Central memory CD4-positive, alpha-beta T cell (primary cell): ENCODE measurements around the gene CRKL.
"Not testable (repeated sequence)": the region's sequence is repeated elsewhere in the genome, so short reads cannot be mapped to it uniquely, and the experiment has no call there.

Source experiments
- DNase-seq: peaks from one replicate; pipeline ENCODE4 v3.0.0; 2022
- total RNA-seq, 3 experiments: gene quantifications; one replicate each; lab custom pipeline; 2026; lab: John Stamatoyannopoulos, UW

CRKL gene, protein sequence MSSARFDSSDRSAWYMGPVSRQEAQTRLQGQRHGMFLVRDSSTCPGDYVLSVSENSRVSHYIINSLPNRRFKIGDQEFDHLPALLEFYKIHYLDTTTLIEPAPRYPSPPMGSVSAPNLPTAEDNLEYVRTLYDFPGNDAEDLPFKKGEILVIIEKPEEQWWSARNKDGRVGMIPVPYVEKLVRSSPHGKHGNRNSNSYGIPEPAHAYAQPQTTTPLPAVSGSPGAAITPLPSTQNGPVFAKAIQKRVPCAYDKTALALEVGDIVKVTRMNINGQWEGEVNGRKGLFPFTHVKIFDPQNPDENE
- total RNA-seq: 87.6 to 224 (median 217) reads per million in 3 experiments

DNA sequence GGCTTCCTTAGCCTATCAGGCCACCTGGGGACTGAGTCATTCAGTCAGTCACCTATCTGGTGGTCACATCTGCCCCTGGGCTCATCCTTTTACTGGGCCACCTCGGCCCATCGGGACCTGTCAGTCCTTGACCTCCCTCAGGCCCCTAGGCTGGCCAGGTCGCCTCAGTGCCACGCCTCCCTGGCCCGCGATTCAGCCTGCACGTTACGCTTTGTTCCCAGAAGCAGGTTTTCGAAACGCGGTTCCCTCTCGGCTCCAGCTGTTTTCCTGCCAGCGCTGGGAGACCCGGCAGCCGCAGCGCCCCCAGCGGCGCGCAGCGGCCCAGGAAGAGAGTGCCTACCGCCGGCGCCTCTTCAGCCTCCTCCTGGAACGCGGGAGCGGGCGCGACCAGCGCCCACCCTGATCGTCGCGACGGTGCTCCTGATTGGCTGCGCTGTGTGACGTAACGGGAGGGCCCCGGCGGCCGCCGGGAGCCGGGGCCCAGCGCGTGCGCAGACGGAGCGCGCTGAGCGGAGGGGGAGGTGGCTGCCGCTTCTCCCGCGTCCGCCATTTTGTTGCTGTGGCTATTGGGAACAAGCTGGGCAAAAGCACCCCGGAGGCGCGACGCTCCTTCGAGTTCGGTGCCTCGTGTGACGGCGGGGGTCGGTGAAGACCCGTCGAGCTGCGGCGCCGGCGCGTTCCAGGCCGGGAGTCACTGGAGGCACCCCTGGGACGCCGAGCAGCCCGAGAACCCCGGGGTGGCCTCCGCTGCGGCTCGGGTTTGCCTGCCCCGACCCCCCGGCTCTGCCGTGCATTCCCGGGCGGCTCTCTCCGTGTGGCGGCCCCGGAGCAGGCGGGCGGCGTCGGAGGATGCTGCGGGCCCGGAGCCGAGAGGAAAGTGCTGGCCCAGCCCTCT lies at the start of gene CRKL:
TSS of gene CRKL (plus strand) at position 492 of the 895 bp plus-strand sequence. CDS start 528 bp downstream, outside the sequence.
- peak; percentile 95 for DNase-seq

DNA sequence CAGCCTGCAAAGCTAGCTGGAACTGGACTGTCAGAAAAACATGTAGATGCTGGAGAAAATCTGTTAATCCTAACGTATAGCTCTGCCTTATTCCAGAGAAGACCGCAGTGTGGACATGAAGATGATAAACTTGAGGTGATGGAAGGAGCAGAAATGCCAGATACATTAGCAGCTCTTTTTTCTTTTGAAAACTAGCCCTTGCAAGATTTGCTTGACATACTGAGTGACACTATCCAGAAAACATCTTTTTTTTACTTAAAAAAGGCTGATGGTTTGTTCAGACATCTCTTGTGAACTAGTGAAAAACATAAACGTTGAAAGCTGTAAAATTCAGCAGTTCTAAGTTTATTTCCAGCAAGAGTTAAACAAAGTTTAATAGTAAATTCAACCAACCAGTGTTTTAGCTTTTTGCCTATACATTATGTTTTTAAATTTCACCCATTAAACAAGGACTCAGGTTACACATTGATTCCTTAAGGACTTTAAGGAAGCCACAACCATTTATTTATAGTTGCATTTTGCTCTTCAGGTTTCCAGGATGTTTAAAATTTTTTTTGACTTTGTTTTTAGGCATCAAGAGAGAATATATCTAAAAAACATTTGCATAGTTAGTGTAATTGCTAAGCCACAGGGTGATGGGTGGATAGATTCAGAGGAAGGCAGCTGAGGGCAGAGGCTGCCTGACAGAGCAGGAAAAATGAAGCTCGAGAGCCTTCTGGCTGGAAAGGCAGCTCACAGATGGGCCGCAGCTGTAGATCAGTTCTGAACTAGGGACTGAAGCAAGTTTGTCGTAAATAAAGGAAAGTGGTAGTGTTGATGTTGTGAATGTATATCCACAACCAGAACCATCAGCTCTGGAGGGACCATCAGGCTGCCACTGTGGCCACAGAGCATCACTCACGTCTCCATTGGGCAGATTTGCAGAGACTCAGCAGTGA lies 48.9 kb upstream of the CRKL start:
- no peak for DNase-seq

DNA sequence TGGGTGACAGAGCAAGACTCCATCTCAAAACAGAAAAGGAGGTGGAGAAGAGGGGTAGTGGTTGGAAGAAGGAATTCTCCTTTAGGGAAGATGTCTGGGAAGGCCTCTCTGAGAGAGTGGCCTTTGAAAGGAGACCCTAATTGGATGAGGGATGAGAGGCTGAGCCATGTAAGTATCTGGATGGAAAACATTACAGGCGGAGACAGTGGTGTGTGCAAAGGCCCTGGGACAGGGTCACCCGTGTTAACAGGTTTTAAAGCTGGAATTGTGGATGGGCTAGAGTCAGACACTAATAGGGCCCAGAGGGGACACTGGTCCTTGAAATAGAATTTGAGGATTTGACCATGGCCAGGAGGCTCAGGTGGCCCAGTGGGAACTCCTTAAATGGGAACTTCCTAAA lies 48.0 kb upstream of the CRKL start:
- no peak for DNase-seq

DNA sequence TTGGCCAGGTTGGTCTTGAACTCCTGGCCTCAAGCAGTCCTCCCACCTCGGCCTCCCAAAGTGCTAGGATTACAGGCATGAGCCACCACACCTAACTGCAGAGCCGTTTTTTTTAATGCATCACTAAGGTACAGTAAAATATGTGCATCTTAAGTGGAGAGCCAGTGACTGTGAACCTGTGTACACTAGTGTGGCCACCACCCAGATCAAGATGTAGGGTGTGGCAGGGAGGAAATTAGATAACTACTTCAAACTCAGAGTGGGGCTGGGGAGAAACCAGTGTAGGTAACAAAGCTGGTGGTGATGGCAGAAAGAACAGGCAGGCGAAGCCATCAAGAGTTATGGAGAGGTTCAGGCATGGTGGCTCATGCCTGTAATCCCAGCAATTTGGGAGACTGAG lies 44.0 kb upstream of the CRKL start:
- DNase-seq: no peak

DNA sequence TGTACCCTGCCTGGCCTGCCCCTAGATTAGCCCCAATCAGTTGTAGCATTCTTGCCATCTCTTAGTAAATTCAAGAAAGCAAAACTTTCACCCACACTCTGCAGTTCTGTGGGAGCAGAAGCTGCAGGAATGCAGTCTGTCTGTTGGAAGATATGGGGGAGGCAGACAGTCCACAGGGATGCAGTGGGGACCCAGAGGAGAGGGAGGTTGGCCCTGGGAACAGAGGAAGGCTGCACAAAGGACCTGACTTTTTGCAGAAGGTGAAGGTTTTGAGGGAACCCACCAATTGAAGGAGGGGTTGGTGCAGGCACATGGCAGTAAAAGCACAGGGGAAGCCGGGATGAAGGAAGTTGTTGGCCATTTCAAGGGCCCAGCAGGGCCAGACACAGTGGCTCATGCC lies 41.9 kb upstream of the CRKL start:
- DNase-seq: no peak

DNA sequence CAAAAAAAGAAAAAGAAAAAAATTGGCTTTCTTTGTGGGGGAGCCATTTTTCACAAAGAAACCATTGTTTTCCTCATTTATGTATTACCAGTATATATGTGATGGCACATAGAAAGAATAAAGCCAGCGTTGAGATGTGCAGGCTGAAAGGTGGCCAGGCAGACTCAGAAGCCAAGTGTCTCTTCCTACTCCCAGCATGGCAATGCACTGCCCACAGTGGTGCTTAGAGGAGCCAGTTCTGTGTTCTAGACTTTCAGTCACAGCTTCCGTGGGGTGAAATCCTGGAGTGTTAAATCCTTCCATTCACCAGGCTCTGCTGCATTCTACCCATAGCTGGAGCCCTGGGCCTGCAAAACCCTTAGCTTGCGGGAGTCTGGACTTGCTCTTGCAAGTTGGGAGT lies 39.5 kb upstream of the CRKL start:
- no peak for DNase-seq

DNA sequence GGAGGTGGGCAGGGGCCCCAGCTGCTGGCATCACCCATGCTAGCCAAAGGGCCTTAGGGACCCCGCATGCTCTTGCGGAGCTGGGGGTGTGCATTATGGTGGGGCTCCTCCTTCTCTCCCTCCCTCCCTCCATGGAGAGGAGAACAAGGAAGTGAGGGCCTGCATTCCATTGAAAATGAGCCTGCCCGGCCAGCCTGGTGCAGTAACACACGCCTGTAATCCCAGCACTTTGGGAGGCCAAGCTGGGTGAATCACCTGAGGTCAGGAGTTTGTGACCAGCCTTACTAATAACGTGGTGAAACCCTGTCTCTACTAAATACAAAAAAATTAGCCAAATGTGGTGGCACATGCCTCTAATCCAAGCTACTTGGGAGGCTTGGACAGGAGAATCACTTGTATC lies 36.0 kb upstream of the CRKL start:
- no peak for DNase-seq

DNA sequence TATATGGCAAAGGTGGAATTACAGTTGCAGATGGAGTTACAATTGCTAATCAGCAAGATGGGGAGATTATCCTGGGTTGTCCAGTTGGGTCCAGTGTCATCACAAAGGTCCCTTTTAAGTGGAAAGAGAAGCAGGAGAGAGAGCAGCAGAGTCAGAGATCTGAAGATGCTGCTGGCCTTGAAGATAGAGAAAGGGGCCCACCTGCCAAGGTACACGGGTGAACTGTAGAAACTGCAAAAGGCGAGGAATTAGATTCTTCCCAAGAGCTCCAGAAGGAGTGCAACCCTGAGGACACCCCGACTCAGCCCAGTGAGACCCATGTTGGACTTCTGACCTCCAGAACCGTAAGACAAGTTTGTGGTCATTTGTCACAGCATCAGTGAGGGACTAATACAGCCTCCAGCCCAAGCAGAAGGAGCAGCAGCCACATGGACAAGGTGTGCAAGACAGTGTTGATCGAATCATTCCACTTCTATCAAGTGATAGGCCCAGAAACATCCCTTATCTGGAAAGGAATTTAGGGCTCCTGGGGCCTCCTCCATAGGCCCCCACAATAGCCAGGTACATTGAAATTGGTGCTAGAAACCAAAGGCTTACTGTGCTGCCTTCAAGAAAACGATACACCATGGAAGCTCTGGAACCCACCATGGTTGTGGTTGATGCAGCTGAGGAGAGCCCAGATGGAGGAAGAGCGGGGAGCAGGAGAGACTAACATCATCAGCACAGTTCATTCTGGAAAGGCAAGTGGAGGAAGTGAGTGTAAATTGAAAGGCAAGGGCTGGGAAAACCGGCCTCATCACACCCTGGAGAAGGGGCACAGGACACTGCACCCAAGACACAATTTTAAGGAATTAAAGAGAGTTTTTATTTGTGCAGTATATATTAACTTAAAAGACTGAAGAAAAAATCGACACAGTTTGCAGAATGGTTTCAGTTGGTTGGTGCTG lies 35.1 kb upstream of the CRKL start:
- DNase-seq: no peak

DNA sequence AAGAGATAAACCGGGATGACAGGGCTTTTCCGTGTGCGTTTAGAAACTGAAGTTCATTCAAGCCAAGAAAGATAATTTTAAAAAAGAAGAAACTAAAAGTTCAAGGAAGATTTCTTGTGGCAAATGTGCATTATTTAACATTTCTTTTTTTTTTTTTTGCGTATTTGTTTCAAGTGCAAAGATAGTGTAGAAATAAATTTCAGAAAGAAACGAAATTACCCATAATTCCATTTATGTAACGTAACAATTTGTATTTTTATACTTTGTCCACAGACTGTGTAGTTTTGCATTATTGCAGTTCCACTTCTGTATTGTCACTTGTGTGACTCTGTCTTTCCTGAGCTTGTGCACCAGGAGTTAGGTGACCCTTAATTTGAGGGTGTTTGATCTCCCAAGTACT lies 34.4 kb upstream of the CRKL start:
- DNase-seq: no peak

DNA sequence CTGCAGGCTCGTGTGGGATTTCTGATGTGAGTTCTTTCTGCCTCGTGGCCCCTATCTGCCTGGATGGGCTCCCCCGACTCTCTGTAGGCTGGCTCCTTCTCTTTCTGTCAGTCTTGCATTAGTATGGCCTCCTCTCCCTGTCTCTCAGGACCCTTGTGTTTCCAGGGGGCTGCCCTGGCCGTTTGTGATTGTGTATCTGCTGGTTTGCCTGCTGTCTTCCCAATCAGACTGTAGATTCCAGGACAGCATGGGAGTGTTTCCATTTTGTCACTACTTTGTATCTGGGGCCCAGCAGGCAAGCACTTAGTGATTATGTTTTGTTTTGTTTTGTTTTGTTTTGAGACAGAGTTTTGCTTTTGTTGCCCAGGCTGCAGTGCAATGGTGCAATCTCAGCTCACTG lies 32.8 kb upstream of the CRKL start:
- no peak for DNase-seq

DNA sequence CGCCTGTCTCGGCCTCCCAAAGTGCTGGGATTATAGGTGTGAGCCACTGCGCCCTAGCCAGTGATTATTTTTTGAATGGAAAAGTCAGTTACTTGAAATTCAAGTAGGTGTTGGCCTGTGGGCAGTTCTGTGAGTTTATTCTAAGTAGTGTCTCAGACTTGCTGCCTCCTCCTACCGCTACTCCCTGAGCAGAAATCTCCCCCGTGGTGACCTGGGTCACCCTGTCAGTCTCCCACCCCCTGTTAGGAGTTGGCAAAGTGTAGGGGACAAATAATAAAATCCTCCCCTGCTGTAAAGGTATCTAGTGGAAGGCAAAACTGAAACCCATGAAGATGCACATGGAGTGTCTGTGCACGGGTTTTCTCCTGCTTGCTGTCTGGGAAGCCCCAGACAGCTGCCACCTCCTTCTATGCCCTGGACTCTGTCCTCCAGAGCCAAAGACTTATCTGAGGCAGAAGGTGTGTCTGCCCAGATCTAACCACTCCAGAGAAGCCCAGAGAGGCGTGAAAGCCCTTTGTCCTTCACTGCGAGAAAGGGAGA lies 32.1 kb upstream of the CRKL start:
- no peak for DNase-seq

DNA sequence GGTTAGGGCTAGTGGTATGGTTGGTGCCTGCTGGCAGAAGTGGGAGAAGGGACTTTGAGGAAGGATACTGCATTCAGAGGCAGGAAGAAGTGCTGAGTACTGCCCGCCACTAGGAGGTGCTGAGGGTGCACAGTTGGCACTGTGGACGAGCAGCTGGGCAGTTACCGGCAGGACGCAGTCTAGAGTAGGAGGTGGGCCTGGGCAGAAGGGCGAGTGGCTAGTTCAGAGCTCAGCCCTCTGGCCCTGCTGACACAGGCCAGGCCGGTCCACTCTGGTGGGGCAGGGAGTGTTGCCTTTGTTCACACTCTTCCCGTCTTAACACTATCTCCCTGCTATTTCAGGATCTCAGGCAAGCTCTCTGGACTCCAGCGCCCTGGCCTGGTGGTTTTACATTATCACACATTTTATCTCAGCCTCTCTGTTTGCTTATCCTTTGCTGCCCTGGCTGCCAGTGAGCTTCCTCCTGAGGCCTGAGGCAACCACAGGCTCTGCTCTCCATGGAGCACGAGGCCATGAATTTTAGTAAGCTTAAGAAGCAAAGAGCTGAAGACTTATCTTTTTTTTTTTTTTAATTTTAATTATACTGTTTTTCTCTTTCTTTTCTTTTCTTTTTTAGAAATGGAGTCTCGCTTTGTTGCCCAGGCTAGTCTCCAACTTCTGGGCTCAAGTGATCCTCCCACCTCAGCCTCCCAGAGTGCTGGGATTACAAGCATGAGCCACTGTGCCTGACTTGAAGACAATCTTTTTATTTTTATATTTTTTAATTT lies 31.5 kb upstream of the CRKL start:
- no peak for DNase-seq

DNA sequence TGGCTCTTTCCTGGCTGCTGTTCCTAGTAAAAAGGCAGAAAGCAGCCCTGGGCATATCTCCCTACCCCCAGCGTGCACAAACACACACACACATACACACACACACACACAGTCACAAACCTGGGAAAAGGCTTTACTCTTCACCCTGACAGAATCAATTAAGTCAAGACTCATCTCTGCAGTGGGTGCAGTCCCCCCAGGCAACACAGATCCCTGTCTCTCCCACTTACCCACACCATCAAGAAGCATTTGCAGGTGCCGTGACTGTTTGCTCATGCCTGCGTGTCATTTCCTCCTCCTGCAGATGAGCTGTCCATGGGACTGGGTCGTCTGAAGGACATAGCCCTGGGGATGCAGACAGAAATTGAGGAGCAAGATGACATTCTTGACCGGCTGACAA lies 29.8 kb upstream of the CRKL start:
- no peak for DNase-seq

DNA sequence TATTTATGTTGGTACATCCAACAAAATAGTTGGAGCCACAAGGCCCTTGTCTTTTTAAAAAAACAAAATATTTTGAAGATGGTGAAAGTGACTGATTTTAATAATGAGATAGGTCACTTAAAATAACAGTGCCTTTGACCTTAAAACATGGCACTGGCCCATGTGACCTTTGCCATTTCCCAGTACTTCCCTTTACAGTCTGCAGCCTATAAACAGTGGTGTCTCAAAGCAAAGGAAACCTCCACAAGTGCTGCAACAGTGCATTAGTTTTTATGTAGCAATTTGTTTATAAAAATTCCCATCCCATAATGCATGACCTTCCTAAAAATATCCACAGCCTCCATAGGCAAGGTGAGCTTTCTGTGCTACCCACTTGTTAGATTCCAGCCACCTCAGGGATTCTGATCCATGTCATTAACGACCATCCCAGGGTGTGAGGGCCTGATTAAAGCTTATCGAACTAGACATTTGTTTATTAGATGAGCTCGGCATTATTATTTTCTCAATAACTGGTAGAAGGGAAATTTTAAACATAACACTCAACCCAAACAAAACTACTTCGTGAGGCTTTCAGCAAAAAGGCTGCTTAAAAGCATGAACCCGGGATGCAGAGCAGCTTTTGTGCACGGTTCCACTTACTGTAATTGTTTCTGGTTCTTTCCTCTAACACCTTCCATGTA lies 28.0 kb upstream of the CRKL start:
- no peak for DNase-seq

DNA sequence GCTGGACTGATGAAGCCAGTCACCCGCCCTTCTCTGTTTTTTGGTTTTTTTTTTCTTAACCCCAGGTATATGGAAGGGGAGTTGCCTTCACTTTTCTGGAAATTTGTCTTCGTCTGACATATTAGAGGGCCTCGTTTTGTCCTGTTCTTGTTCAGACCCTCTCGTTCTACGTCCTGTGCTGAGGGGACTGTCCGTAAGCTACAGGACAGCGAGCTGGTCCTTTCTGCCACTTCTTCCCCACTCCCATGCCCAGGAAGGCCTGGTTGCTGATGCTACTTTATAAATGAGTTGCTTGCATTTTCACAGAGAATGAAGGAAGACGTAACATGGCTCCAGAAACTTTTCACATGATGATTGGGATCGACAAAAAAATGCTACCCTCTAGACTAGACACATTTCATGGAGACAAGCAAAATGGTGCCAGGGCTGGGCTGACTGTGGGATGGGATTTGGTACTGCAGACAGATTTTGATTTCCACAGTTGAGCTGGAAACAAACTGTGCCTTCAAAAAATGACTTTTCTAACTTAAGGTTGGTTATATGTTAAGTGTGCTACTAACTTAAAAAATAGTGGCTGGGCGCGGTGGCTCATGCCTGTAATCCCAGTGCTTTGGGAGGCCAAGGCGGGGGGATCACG lies 27.2 kb upstream of the CRKL start:
- no peak for DNase-seq

DNA sequence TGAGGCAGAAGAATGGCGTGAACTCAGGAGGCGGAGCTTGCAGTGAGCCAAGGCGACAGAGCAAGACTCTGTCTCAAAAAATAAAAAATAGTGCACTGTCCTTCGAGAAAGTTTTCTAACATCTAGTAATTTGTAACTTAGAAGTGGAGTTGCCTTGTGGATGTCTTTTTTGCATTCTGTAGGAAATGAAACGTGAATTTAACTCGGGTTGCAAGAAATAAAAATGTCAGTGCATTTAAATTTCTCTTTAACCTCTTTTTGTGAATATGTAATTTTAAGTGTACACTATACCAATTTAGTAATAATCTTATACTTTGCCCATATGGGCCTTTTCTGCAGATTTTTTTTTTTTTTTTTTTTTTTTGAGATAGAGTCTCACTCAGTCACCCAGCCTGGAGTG lies 26.2 kb upstream of the CRKL start:
- no peak for DNase-seq

DNA sequence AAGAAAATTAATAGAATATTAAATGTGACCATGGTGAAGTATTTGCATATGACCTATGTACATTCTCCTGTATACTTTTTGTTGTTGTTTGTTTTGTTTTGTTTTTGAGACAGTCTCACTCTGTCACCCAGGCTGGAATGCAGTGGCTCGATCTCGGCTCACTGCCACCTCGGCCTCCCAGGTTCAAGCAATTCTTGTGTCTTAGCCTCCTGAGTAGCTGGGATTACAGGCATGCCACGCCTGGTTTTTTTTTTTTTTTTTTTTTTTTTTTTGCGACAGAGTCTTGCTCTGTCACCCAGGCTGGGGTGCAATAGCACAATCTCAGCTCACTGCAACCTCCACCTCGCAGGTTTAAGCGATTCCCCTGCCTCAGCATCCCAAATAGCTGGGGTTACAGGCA lies 19.5 kb upstream of the CRKL start:
- not testable (repeated sequence) for DNase-seq

DNA sequence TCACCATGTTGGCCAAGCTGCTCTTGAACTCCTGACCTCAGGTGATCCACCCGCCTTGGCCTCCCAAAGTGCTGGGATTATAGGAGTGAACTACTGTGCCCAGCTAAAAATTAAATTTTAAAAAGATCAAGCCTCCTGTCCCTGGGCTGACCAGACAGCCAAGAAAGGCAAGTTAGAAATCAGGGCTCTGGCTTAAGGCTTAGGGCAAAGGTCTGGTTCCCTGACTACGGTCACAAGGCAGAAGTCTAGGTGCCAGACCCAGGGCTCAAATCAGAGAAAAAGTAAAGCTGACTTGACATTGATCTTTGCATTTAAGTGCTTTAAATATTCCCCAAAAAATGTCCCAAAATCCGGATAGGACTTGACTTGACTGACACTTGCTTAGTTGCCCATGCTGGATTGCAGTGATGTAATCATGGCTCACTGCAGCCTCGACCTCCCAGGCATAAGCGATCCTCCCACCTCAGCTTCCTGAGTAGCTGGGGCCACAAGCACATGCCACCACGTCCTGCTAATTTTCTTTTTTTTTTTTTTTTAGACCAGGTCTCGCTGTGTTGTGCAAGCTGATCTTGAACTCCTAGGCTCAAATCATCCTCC lies 17.3 kb upstream of the CRKL start:
- no peak for DNase-seq
